ENCODE data around the gene CRYGN.

Gene CRYGN

DNA sequence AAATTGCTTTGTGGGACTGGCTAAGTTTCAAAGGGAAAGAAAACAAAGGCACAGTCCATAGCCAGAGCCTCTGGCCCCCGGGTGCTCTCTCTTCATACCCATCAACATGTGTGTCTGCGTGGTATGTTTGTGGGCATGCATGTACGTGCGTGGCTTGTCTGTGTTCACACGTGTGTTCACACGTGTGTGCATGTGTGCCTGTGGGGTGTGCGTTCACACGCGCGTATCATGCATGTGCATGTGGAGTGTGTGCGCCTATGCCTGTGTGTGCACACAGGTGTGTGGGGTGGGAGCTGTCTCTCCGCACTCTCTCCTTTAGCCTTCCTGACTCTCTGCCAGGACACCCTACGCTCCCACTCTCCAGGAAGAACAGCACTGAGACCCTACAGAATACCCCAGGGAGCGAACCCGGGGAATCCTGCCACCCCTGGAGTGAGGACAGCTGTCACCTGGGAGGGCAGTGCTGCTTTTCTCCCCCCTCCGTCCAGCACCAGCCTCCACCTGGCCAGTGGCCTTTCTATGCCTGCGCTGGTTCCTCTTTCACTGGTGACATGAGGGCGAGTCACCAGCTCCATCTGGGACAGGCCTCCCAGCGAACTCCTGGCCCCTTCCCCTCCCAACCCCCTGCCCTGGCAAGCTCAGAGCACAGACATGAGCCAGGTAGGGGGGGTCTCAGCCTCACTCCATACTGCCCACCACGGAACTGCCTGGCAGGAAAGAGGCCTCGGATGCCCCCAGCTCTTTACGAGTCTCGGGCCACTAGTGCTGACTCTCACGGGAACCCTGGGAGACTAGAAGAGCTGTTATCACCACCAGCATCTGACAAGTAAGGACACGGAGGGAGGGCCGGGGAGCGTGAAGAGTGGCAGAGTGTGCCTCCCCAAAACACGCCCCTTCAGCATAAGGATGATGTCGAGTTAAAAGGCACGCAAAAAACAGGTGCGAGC is 46.6 kb downstream of the CRYGN start:
- DNase-seq (ENCODE audit: low read depth in 1 of 2, low spot score in 1 of 2) = no peak

DNA sequence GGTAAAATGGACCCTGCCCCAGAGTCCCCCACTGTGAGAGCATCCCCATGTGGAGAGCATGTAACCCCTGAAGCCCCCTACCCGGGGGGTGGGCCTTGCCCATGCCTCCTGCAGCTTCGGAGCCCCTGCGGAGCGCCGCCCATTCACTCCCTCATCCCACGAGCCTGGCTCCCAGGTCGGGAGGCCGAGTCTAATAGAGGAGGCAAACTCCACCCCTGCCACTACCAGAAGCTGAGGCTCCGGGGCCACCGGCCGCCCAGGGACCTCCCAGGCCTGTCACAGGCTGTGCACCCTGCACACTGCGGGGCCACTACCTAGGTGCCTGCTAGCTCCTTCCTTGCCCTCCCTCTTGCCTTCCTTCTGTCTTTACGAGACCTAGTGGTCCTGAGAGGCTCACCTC is 47.5 kb downstream of the CRYGN start:
- DNase-seq (ENCODE audit: low read depth in 1 of 2, low spot score in 1 of 2) = no peak

GRCh38 chr7:151392002-151392401 is 47.9 kb downstream of the CRYGN start:
- DNase-seq (ENCODE audit: low read depth in 1 of 2, low spot score in 1 of 2) = no peak

DNA sequence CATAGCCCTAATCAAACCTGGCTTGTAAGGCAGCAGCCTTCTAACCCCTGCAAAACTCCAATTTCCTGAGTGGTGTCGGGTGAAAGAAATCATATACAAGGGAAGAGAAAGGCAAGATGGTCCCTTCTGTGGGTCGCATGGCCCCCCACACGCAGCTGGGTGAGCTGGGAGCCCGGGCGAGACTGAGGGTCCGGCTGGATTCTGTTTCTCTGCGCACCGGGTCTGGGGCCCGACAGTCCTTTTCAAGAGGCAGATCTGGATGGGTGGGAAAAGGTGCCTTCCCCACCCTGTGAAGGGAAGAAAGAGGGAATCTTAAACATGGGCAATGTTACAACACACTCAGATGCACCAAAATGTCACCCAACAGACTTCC is 48.6 kb downstream of the CRYGN start:
- DNase-seq (ENCODE audit: low read depth in 1 of 2, low spot score in 1 of 2) = no peak

GRCh38 chr7:151390598-151391357 is 49.2 kb downstream of the CRYGN start:
- no peak for DNase-seq (ENCODE audit: low read depth in 1 of 2, low spot score in 1 of 2)

DNA sequence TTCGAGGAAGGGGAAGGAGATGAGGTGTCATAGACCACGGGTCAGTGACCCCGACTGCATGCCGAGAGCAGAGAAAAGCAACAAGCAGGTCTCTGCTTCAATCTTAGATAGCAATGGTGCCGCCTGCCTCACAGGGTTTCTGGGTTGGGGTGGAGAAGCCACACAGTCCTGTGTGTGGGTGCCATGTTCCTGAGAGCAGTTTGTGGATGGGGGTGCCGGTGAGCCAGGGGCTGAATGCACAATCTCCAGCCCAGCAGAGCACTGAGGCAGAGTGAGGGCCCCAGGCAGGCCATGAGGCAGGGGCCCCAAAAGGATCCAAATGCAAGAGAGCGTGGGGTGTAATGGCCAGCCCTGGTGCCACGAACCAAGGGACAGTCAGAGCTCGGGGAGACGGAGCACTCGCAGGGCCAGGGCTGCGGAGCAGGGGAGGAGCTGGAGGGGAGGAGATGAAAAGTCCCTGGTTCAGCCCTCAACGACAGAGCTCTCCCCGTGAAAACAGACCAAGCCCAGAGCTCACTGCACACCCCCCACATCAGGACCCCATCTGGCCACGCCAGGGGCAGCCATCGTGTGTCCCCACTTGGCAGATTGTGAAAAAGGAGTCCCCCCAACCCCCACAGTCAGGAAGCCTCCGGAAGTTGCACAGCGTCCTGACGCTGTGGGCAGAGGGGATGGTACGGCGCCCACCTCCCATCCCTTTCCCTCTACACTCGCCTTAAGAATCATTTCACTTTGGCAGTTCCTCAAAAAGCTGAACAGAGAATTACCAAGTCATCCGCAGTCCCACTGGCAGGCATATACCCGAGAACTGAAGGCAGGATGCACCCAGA is 50.0 kb downstream of the CRYGN start:
- DNase-seq (ENCODE audit: low read depth in 1 of 2, low spot score in 1 of 2) = no peak

- no peak for DNase-seq (ENCODE audit: low read depth in 1 of 2, low spot score in 1 of 2)
Observed at GRCh38 chr7:151389096-151389767, 50.7 kb downstream of the CRYGN start.

GRCh38 chr7:151388430-151388829 is 51.5 kb downstream of the CRYGN start:
- no peak for DNase-seq (ENCODE audit: low read depth in 1 of 2, low spot score in 1 of 2)

DNA sequence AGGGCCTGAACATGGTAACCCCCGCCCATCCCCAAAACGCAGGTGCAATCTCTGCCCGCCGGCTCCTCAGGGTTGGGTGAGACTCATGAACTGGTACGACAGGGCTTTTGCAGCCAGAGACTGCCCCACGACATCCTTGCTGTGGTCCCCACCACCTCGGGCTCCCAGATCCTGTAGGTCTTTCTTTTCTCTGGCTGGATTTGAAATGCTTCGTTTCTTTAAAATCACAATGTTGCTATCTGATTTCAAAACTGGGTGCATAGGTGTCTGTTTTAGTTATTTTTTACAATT is 52.0 kb downstream of the CRYGN start:
- no peak for DNase-seq (ENCODE audit: low read depth in 1 of 2, low spot score in 1 of 2)

GRCh38 chr7:151387161-151388006 is 52.6 kb downstream of the CRYGN start:
- no peak for DNase-seq (ENCODE audit: low read depth in 1 of 2, low spot score in 1 of 2)

- no peak for DNase-seq (ENCODE audit: low read depth in 1 of 2, low spot score in 1 of 2)
Observed at GRCh38 chr7:151386301-151387160, 53.4 kb downstream of the CRYGN start.

DNA sequence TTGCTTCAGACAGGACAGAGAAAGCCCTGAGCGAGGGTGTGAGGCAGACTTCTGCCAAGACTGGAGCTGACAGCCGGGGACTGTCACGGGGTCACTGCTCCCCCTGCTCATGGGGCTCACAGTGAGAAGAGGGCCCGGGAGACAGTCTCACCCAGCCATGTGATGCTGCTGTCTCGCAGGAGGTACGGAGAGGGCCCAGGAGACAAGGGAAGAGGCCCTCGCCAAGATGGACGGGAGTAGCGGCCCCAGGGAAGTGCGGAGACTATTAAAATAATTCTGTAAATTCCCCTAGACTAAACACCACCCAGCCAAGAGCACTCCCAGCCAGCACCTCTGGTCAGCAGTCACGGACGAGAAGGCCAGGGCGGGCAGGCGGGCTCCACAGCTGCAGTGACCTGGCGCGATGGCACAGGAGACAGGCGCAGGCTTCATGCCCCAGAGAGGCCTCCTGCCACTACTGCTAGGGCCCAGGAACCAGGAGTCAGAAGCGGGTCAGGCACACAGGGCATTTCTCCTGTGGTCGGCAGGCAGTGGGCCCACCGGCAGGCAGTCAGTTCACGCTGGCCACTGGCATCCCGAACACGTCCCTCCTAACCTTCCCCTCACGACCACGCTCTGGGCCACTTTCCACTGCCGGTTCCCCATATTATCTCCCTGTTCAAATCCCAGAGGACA is 54.2 kb downstream of the CRYGN start:
- DNase-seq (ENCODE audit: low read depth in 1 of 2, low spot score in 1 of 2) = no peak

DNA sequence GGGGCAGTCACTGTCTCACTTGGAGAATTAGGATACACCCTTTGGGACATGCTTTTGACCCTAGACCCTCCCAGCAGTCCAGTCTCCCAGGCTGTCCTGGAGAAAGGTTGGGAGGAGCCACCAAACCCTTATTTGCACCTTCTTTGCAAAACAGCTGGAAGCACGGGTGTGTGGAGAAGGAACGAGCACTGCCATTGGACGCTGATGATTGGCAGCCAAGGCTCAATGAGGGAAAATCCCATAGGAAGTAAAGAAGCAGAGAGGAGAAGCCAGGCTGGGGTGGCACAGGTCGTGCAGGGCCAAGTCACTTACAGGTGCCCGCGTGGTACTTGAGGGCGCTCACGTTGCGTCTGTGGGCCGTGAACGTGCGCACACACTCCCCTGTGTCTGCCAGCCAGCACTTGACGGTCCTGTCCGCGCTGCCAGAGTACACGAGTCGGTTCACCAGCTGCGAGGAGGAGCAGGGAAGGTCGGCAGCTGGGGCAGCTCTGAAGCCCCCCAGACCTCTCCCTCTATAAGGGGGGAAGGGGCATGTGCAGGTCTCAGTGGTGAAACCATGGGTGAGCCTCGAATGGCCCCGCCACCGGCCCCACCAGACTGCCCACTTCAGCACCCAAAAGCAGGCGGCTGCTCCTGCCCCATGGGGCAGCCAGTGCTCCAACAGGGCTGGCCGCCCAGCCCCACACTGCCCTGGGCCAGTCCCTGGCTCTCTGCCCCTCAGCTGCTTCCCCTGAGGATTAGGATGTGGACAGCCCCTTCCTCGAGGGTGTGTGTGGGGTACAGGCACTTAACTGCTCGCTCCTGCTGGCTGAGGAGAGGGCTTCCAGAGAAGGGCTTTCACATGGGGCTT is 54.9 kb downstream of the CRYGN start:
- DNase-seq (ENCODE audit: low read depth in 1 of 2, low spot score in 1 of 2) = no peak

GRCh38 chr7:151384352-151384697 is 55.6 kb downstream of the CRYGN start:
- no peak for DNase-seq (ENCODE audit: low read depth in 1 of 2, low spot score in 1 of 2)

GRCh38 chr7:151383638-151384351 is 56.1 kb downstream of the CRYGN start:
- DNase-seq (ENCODE audit: low read depth in 1 of 2, low spot score in 1 of 2) = no peak

DNA sequence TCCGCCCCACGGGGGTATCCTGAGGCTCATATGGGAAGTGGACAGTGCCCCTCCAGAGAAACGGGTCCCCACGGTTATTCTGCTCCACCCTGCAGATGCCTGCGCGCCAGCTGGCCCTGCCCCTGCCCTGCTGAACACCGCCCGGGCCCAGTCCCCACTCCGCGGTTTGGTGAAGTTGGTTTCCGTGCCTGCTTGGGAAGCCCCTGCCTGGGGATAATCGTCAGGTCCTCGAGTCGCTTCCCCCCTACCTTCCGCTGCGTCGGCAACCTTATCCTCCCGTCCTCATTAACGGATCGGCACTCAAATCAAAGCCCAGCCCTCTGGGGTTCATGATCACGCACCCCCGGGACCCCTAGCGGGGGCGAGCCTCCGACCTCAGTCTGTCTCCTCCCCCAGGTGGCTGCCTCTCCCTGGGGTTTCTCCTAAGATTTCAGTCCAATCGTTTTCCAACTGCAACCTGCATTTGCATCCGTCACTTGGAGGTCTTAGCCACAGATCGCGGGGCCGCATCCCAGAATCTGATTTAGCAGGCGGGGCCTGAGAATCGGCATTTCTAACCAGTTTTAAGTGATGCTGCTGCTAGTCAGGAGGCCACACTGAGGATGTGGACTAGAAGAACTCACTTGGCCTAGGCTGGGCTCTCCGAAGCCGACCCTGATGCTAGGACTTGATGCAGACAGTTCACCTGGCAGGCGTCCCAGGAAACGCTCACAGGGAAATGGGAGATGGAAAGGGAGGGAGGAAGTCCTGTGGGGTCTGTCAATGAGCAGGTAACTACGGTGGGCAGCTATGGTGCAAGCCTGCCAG is 57.7 kb downstream of the CRYGN start:
- peak in 1 of 2 donors; percentile 10 for DNase-seq (ENCODE audit: low read depth in 1 of 2, low spot score in 1 of 2)

Measured in activated T-helper 1 cell treated with anti-CD3 and anti-CD28 coated beads, Interleukin-2, amount 50 U/mL, for 16 hours (primary cell).